ENCODE measurements around the gene ATF6. TPM values are rescaled to one million over a fixed set of nuclear protein-coding genes. Genes with fewer than 3 reads are reported as not detected.

Gene ATF6
- total and polyA plus RNA-seq, 2 of the 4 experiments (the other 2 are of a cell fraction), result 12.2 to 17.6 TPM

- Histone ChIP-seq H3K4me3 (ENCODE audit: insufficient read depth, low read depth, low read length) (no peak overlapping the region), H2AK9ac (replicated peaks; ENCODE audit: low read depth, low read length, poor library complexity) (no peak overlapping the region), H4K91ac (ENCODE audit: insufficient read depth, low read depth, low read length) (no peak overlapping the region), H3K23ac (ENCODE audit: low read depth, low read length) (no peak overlapping the region), H2BK5ac (ENCODE audit: low read depth, low read length, poor library complexity, severe bottlenecking) (no peak overlapping the region), H3K9ac (ENCODE audit: low read depth, low read length) (no peak overlapping the region), H3K27ac (ENCODE audit: insufficient read depth, low read length) (no peak overlapping the region), H4K5ac (ENCODE audit: low read depth, low read length) (no peak overlapping the region), H3K79me1 (ENCODE audit: low read depth in 1 of 2, low read length in 2 of 2) (no peaks in the 10 kb centered on the region), H3K4me1 (ENCODE audit: control insufficient read depth, insufficient read depth, low read length) (peaks cover 2% of the 10 kb centered on the region), H3K4me2 (ENCODE audit: low read depth, low read length) (no peak overlapping the region), H2AFZ (replicated peaks; ENCODE audit: low read length, poor library complexity) (no peak overlapping the region), H3K9me3 (ENCODE audit: control insufficient read depth, insufficient read depth, low read length) (no peaks in the 10 kb centered on the region), H3K9me1 (ENCODE audit: insufficient read depth, low read length) (peaks cover 3% of the 10 kb centered on the region; the same call in 1 of the 2 replicates), H4K20me1 (ENCODE audit: insufficient read depth, low read length) (no peaks in the 10 kb centered on the region), H3K36me3 (ENCODE audit: control insufficient read depth, insufficient read depth, low read length) (no peaks in the 10 kb centered on the region), H4K8ac (ENCODE audit: low read depth in 2 of 2, low read length in 2 of 2) (no peak overlapping the region), H2BK120ac (ENCODE audit: low read depth, low read length) (no peak overlapping the region), H3K27me3 (ENCODE audit: control insufficient read depth, insufficient read depth, low read length) (peaks cover 7% of the 10 kb centered on the region; the same call in 1 of the 2 replicates), H3K56ac (ENCODE audit: extremely low read depth, insufficient read depth, low read length) (no peak overlapping the region), H3K14ac (replicated peaks; ENCODE audit: low read depth, low read length) (no peak overlapping the region), H2BK20ac (ENCODE audit: low read depth, low read length) (no peak overlapping the region), H2BK15ac (ENCODE audit: low read depth, low read length) (no peak overlapping the region), H3K4ac (ENCODE audit: low read depth, low read length) (no peak overlapping the region), H3K18ac (ENCODE audit: low read depth, low read length) (no peak overlapping the region), H2AK5ac (ENCODE audit: low read depth, low read length) (no peak overlapping the region)
- TF ChIP-seq RAD21 (IDR thresholded peaks at IDR 0.05; ENCODE audit: low read length), result no peak
- TF ChIP-seq SMC3 (IDR thresholded peaks at IDR 0.05; ENCODE audit: low read depth, low read length), result no peak
- TF ChIP-seq MXI1 (IDR thresholded peaks at IDR 0.05; ENCODE audit: borderline replicate concordance, low read depth, low read length), result no peak
- no peak for TF ChIP-seq CHD1 (IDR thresholded peaks at IDR 0.05; ENCODE audit: low read depth, low read length)
- TF ChIP-seq RFX5 (IDR thresholded peaks at IDR 0.05; ENCODE audit: low read depth, low read length), result no peak
- TF ChIP-seq CTCF (conservative IDR thresholded peaks at IDR 0.05; ENCODE audit: low read depth, low read length), result no peak
- TF ChIP-seq FOS (IDR thresholded peaks at IDR 0.05; ENCODE audit: low read depth, low read length), result no peak
- no peak for TF ChIP-seq BHLHE40 (IDR thresholded peaks at IDR 0.05; ENCODE audit: low read depth, low read length)
- TF ChIP-seq RCOR1 (IDR thresholded peaks at IDR 0.05; ENCODE audit: insufficient replicate concordance, low read length), result no peak
- TF ChIP-seq CEBPB (IDR thresholded peaks at IDR 0.05; ENCODE audit: low read depth, low read length), result no peak
- TF ChIP-seq USF2 (IDR thresholded peaks at IDR 0.05; ENCODE audit: low read depth, low read length), result no peak
- TF ChIP-seq POLR2A (IDR thresholded peaks at IDR 0.05; ENCODE audit: low read depth, low read length), result no peak
- TF ChIP-seq MAZ (IDR thresholded peaks at IDR 0.05; ENCODE audit: borderline replicate concordance, low read depth, low read length), result no peak
- TF ChIP-seq MAFK (IDR thresholded peaks at IDR 0.05; ENCODE audit: low read depth, low read length), result no peak
- TF ChIP-seq NFE2L2 (IDR thresholded peaks at IDR 0.05; ENCODE audit: low read depth, low read length), result no peak
- TF ChIP-seq ELK1 (IDR thresholded peaks at IDR 0.05; ENCODE audit: borderline replicate concordance, low read depth, low read length), result no peak
- in situ Hi-C loops (cut with MboI; ENCODE audit: low sequenced_read_pairs) (no loop called here), intact Hi-C loops (cut with micrococcal nuclease) (no loop called here), dilution Hi-C loops (cut with HindIII; ENCODE audit: low sequenced_read_pairs, unreplicated experiment) (no loop called here)
- POLR2A ChIA-PET (ENCODE audit: unreplicated experiment), result no interaction called here
- 80% methylated on average over 2 of the region's 5 CpGs; no CpG with 5 or more reads in 1 of the 2 experiments for WGBS, 2 experiments (ENCODE audit: extremely low coverage in 2 of 2, insufficient read length in 1 of 2)
- ATAC-seq (ENCODE audit: low read depth), result no peak
- no peak for DNase-seq
- CTCF ChIA-PET, result no interaction called here
- no TSS peak for BruUV-seq (replicated peaks)
These were observed 242.7 kb downstream of the ATF6 start for GRCh38 chr1:162008799-162009198.
